Measurements from ENCODE around the gene ANKMY1.
A peak's percentile ranks its signal among the peaks of the same experiment; 100 is the strongest.

Gene ANKMY1

DNA sequence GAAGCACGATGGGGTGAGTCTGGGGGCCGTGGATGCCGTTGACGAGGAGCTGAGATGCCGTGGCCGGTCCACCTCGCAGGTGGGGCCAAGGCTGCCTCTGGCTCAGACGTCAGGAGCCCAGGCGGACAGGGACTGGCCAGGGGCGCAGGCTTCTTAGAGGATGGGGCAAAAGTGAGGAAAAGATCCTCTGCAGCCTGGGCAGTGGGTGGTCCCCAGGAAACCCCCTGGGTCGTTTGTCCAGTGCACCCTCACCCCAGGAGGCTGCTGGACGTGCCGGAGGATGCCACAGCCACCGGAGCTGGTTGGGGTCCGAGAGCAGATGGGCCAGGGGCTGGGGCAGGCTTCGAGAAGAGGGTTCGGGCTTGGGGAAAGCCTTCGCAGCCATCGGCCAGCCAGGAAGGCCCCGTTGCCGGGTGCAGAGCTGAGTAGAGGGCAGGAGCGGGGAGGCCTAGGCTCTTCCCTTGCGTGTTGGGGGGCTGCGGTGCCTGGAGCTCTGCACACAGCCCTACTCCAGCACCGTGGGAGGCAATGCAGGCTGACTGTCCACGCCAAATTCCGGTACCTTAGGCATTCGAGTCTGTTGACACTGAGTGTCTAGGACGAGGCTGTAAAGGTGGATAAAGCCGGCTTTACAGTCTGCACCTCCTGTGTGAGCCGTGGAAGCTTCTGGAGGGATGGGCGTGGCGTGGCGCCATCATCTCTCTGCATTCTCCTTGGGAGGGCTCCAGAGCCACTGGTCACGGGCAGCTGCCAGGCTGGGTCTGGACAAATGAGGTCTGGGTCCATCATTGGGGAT lies 103.5 kb downstream of the ANKMY1 start:
- TF ChIP-seq CTCF (conservative IDR thresholded peaks at IDR 0.05; ENCODE audit: control insufficient read depth, insufficient read depth, low read depth, low read length) = no peak
- no peak for DNase-seq (ENCODE audit: low read depth)
- H3K4me3 ChIP-seq (ENCODE audit: control insufficient read depth, low read depth, low read length) = no peak overlapping the region

DNA sequence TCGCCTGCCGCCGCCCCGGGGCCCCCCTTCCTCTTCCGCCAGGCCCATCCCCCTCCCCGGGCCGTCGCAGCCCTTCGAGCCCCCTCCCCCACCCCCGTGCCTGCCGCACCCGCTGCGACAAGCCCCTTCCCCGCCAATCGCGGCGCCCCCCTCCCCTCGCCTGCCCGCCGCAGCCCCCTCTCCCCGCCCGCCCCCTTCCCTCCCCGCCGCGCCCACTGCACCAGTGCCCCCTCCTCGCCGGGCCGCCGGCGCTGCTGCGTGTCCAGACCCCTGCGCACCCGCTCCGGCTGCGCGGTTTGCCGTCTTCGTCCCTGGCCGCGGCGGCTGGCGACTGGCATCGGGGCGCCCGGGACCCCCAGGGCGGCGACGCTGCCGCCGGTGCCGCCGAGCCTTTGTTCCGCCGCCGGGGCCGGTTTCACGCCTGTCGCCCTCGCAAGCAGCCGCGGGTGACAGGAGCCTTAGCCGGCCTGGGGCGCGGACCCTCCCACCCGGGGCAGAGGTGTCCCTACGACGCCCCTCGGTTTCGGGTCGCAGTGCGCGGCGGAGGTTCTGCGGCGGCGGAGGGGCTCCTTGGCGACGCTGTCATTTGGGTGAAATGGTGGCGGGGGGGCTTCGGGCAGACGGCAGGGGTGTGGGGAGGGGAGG lies 104.2 kb downstream of the ANKMY1 start:
- no peak for TF ChIP-seq CTCF (conservative IDR thresholded peaks at IDR 0.05; ENCODE audit: control insufficient read depth, insufficient read depth, low read depth, low read length)
- no peak overlapping the region for H3K4me3 ChIP-seq (ENCODE audit: control insufficient read depth, low read depth, low read length)
- no peak for DNase-seq (ENCODE audit: low read depth)

DNA sequence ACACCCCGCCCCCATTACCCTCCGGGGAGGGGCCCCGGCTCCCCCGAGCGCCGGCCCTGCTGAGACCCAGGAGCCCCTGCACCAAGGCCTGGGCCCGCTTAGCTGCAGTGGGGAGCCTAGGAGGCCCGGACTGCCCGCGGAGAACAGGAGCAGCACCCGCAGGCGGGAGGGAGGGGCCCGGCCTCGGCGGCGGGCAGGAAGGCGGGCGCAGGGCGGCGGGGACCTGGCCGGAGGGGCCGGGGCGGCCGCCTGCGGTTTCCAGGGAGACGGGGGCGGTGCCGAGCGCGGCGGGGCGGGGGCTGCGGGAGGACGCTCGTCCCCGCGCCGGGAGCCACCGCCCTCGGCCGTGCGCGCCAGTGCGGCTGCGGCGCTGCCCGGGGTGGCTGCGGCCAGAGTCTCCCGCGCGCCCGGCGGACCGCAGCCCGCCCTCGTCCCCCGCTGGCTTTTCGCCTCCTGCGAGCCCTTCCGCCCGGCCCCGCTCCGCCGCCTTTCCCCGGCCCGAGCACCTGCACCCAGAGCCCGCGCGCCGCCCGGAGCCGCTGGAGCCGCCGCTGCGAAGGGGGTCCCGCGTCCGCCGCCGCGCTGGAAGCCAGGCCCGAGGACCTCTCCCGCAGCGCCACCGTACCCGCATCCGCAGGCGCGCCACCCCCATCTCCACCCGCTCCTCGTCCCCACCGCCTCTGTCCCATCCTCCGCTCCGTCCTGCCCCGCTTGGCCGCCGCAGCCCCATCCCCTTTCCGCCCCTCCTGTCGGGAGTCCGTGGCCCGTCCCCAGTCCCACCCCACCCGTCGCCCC lies 105.1 kb downstream of the ANKMY1 start:
- TF ChIP-seq CTCF (conservative IDR thresholded peaks at IDR 0.05; ENCODE audit: control insufficient read depth, insufficient read depth, low read depth, low read length) = no peak
- DNase-seq (ENCODE audit: low read depth) = peak; percentile 33
- H3K4me3 ChIP-seq (ENCODE audit: control insufficient read depth, low read depth, low read length) = peak overlapping the region; percentile 32

DNA sequence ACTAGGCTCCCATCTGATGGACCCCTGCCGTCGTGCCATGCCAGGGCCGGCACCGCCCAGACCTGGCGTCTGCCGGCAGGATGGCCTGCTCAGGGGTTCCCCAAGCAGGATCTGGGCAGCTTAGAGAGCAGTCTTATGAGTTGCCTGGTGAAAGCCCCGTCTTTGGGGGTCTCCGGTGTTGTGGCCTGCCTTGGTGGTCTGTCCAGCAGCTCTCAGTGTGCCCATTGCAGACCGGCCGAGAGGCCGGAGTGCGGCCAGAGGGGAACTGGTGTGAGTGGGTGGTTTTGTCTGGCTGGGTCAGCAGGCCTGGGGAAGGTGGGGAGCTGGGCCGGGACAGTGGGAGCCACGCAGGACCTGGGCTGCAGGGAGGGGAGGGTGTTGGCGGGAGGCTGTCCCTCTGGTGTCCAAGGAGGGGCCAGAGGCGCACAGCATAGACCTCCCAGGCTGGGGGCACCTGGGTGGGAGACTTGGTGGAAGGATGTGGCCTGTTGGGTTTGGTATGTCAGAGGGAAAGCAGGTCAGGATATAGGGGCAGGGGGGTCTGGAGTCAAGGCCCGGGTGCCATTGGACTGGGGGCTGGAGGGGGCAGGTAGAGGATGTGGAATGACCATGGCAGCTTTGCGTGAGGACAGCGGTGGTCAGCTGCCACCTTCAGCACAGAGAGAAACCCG lies 105.9 kb downstream of the ANKMY1 start:
- TF ChIP-seq CTCF (conservative IDR thresholded peaks at IDR 0.05; ENCODE audit: control insufficient read depth, insufficient read depth, low read depth, low read length) = no peak
- H3K4me3 ChIP-seq (ENCODE audit: control insufficient read depth, low read depth, low read length) = peak overlapping the region; percentile 32
- no peak for DNase-seq (ENCODE audit: low read depth)

- DNase-seq (ENCODE audit: low read depth) = no peak
- H3K4me3 ChIP-seq (ENCODE audit: control insufficient read depth, low read depth, low read length) = no peak overlapping the region
- no peak for TF ChIP-seq CTCF (conservative IDR thresholded peaks at IDR 0.05; ENCODE audit: control insufficient read depth, insufficient read depth, low read depth, low read length)
These were observed 106.6 kb downstream of the ANKMY1 start for GRCh38 chr2:240451108-240451611.

- no peak for TF ChIP-seq CTCF (conservative IDR thresholded peaks at IDR 0.05; ENCODE audit: control insufficient read depth, insufficient read depth, low read depth, low read length)
- DNase-seq (ENCODE audit: low read depth) = no peak
- no peak overlapping the region for H3K4me3 ChIP-seq (ENCODE audit: control insufficient read depth, low read depth, low read length)
These were observed 107.2 kb downstream of the ANKMY1 start for GRCh38 chr2:240450532-240451107.

All from fibroblast of mammary gland (primary cell).